IMR-90 (cell line): ENCODE measurements around the gene KLF13. TPM values are rescaled to one million over a fixed set of nuclear protein-coding genes. Genes with fewer than 3 reads are reported as not detected.
A peak's percentile ranks its signal among the peaks of the same experiment; 100 is the strongest.

Experiments
- ATAC-seq: fragments of 200-7000 bp; cut with Tn5 transposase; 2 replicates; pipeline ENCODE4 v1.9.1; 2020; ENCODE audit warnings: low read depth, mild to moderate bottlenecking, moderate library complexity
- BruUV-seq: library from RNA; stranded (reverse); fragments of 400-500 nt; replicated peaks from 2 replicates; lab custom pipeline; 2021; lab: Mats Ljungman, UMichigan
- CTCF ChIA-PET: fragments of 300-600 bp; formaldehyde crosslinking; extraction: SDS; loops from one replicate; lab custom pipeline; 2021; ENCODE audit warnings: antibody characterized with exemption; lab: Yijun Ruan, JAX
- POLR2A ChIA-PET: fragments of 300-600 bp; sonication (Branson Sonifier 250); formaldehyde crosslinking; loops from one replicate; lab custom pipeline; 2022; ENCODE audit warnings: antibody characterized with exemption; ENCODE audit not compliant: unreplicated experiment; lab: Charles Lee
- DNase-seq: peaks from one replicate; pipeline ENCODE4 v3.0.0; 2013
- H2AFZ ChIP-seq: replicated peaks from 2 replicates; pipeline ENCODE3; 2013; ENCODE audit warnings: low read length, mild to moderate bottlenecking; ENCODE audit not compliant: poor library complexity
- H2AK5ac ChIP-seq: 2 replicates; pipeline ENCODE4 v1.6.1; 2013; ENCODE audit warnings: low read depth, low read length, inconsistent platforms
- H2AK9ac ChIP-seq: replicated peaks from 2 replicates; pipeline ENCODE3; 2013; ENCODE audit warnings: mild to moderate bottlenecking, low read depth, low read length, moderate library complexity; ENCODE audit not compliant: poor library complexity
- H2BK120ac ChIP-seq: 2 replicates; pipeline ENCODE4 v1.6.1; 2013; ENCODE audit warnings: low read depth, low read length, inconsistent platforms
- H2BK15ac ChIP-seq: 3 replicates; pipeline ENCODE4 v1.6.1; 2013; ENCODE audit warnings: low read depth, low read length, inconsistent platforms
- H2BK20ac ChIP-seq: 2 replicates; pipeline ENCODE4 v1.6.1; 2013; ENCODE audit warnings: low read depth, mild to moderate bottlenecking, inconsistent platforms, low read length, moderate library complexity
- H2BK5ac ChIP-seq: 2 replicates; pipeline ENCODE4 v1.6.1; 2013; ENCODE audit warnings: mild to moderate bottlenecking, low read depth, low read length, inconsistent platforms; ENCODE audit not compliant: poor library complexity, severe bottlenecking
- H3K14ac ChIP-seq: replicated peaks from 2 replicates; pipeline ENCODE4 v1.6.1; 2013; ENCODE audit warnings: low read depth, low read length, inconsistent platforms
- H3K18ac ChIP-seq: 2 replicates; pipeline ENCODE4 v1.6.1; 2013; ENCODE audit warnings: low read depth, low read length, control low read depth
- H3K23ac ChIP-seq: 2 replicates; pipeline ENCODE4 v1.6.1; 2013; ENCODE audit warnings: low read depth, low read length, inconsistent platforms
- H3K27ac ChIP-seq: 2 replicates; pipeline ENCODE4 v1.5.1; 2013; ENCODE audit warnings: mild to moderate bottlenecking, control low read depth, low read length; ENCODE audit not compliant: insufficient read depth
- H3K27me3 ChIP-seq: 2 replicates; pipeline ENCODE4 v1.6.1; 2013; ENCODE audit warnings: low read length; ENCODE audit not compliant: control insufficient read depth, insufficient read depth
- H3K36me3 ChIP-seq: 2 replicates; pipeline ENCODE4 v1.6.1; 2013; ENCODE audit warnings: low read length, mixed read lengths; ENCODE audit not compliant: control insufficient read depth, insufficient read depth
- H3K4ac ChIP-seq: 2 replicates; pipeline ENCODE4 v1.6.1; 2013; ENCODE audit warnings: low read depth, low read length, inconsistent platforms
- H3K4me1 ChIP-seq: 2 replicates; pipeline ENCODE4 v1.6.1; 2013; ENCODE audit warnings: low read length, mixed read lengths; ENCODE audit not compliant: control insufficient read depth, insufficient read depth
- H3K4me2 ChIP-seq: 2 replicates; pipeline ENCODE4 v1.6.1; 2013; ENCODE audit warnings: low read depth, mild to moderate bottlenecking, control low read depth, low read length, moderate library complexity
- H3K4me3 ChIP-seq: 2 replicates; pipeline ENCODE4 v1.5.1; 2013; ENCODE audit warnings: low read depth, mild to moderate bottlenecking, control low read depth, low read length, moderate library complexity; ENCODE audit not compliant: insufficient read depth
- H3K56ac ChIP-seq: 2 replicates; pipeline ENCODE4 v1.6.1; 2013; ENCODE audit warnings: low read length, inconsistent platforms; ENCODE audit not compliant: insufficient read depth; ENCODE audit errors: extremely low read depth
- H3K79me1 ChIP-seq, 2 experiments: 2 replicates each; pipeline ENCODE4 v1.6.1; 2013; ENCODE audit warnings: low read length in 2 of 2, inconsistent platforms in 1 of 2, low read depth in 1 of 2
- H3K9ac ChIP-seq: 2 replicates; pipeline ENCODE4 v1.6.1; 2013; ENCODE audit warnings: low read depth, low read length, control low read depth
- H3K9me1 ChIP-seq: 2 replicates; pipeline ENCODE4 v1.6.1; 2013; ENCODE audit warnings: low read length, inconsistent platforms; ENCODE audit not compliant: insufficient read depth
- H3K9me3 ChIP-seq: 2 replicates; pipeline ENCODE4 v1.6.1; 2013; ENCODE audit warnings: low read length; ENCODE audit not compliant: control insufficient read depth, insufficient read depth
- H4K20me1 ChIP-seq: 2 replicates; pipeline ENCODE4 v1.6.1; 2013; ENCODE audit warnings: low read length, inconsistent platforms; ENCODE audit not compliant: insufficient read depth
- H4K5ac ChIP-seq: 2 replicates; pipeline ENCODE4 v1.6.1; 2013; ENCODE audit warnings: mild to moderate bottlenecking, low read depth, low read length, control low read depth
- H4K8ac ChIP-seq, 2 experiments: 2 replicates each; pipeline ENCODE4 v1.6.1; 2013; ENCODE audit warnings: low read depth in 2 of 2, low read length in 2 of 2, control low read depth in 1 of 2, inconsistent platforms in 1 of 2
- H4K91ac ChIP-seq: 2 replicates; pipeline ENCODE4 v1.6.1; 2013; ENCODE audit warnings: low read depth, low read length, inconsistent platforms; ENCODE audit not compliant: insufficient read depth
- BHLHE40 ChIP-seq: fragments of 150-350 bp; IDR thresholded peaks from 2 replicates; pipeline ENCODE4 v1.6.1; 2016; ENCODE audit warnings: mild to moderate bottlenecking, low read depth, low read length
- MAZ ChIP-seq: IDR thresholded peaks from 2 replicates; pipeline ENCODE4 v1.6.1; 2012; ENCODE audit warnings: low read depth, mild to moderate bottlenecking, low read length, improper control_type of control experiment, moderate library complexity, borderline replicate concordance
- RAD21 ChIP-seq: IDR thresholded peaks from 2 replicates; pipeline ENCODE4 v1.6.1; 2012; ENCODE audit warnings: low read length, improper control_type of control experiment
- WGBS, 2 experiments: methylation state at CpG; one replicate each; pipeline versions ENCODE4 v1.1.5 to v1.1.7; 2013; ENCODE audit warnings: missing lambda C conversion rate in 2 of 2; ENCODE audit not compliant: insufficient read length in 1 of 2; ENCODE audit errors: extremely low coverage in 2 of 2; 5-methylcytosine and 5-hydroxymethylcytosine counted together
- dilution Hi-C: fragments of 300-500 bp; cut with HindIII; formaldehyde crosslinking; loops from one replicate; pipeline ENCODE4 v1.14.3; 2018; ENCODE audit warnings: low sequenced_read_pairs; ENCODE audit not compliant: unreplicated experiment
- in situ Hi-C: fragments of 300-500 bp; cut with MboI; formaldehyde crosslinking; loops from 3 replicates; pipeline ENCODE4 v1.14.3; 2019; ENCODE audit warnings: low sequenced_read_pairs, inconsistent platforms, mixed read lengths
- intact Hi-C: fragments of 100-400 bp; cut with micrococcal nuclease; formaldehyde crosslinking; loops from 2 replicates; pipeline ENCODE4 v1.10.0; 2022
- polyA plus RNA-seq, 3 experiments: library from polyadenylated mRNA; depleted of rRNA; stranded (reverse); fragments of >200 nt; gene quantifications; 2 replicates each; pipeline ENCODE4 v1.2.3, GENCODE V29; 2012; ENCODE audit warnings: low replicate concordance in 1 of 3
- total RNA-seq: library from RNA; depleted of rRNA; stranded (reverse); fragments of >200 nt; gene quantifications from 2 replicates; pipeline ENCODE4 v1.2.3, GENCODE V29; 2012

Gene KLF13
- total and polyA plus RNA-seq, 2 of the 4 experiments (the other 2 are of a cell fraction) = 9.5 to 10.6 TPM

GRCh38 chr15:31396881-31397560, 70.4 kb downstream of the KLF13 start:
- dilution Hi-C loops = no loop called here
- TF ChIP-seq BHLHE40 (no peak), RAD21 (no peak), MAZ (peak; percentile 12; the same call in 1 of the 2 replicates)
- Histone ChIP-seq H3K9me3 (no peaks in the 10 kb centered on the region), H2AK5ac (0 out of 2 replicates have a peak overlapping the region, but pooled peaks have one; percentile 50), H2BK20ac (no peak overlapping the region; the same call in 1 of the 2 replicates), H3K79me1 (no peaks in the 10 kb centered on the region), H3K27me3 (no peaks in the 10 kb centered on the region), H4K8ac (peak overlapping the region; percentile 75 to 85; a peak in 2 of 4 replicates), H3K23ac (no peak overlapping the region), H2AK9ac (no peak overlapping the region), H3K18ac (no peak overlapping the region), H3K4ac (peak overlapping the region; percentile 64; the same call in 1 of the 2 replicates), H2BK5ac (no peak overlapping the region), H3K27ac (no peak overlapping the region), H3K36me3 (no peaks in the 10 kb centered on the region), H3K9ac (no peak overlapping the region), H2BK120ac (peak overlapping the region; percentile 64), H2AFZ (peak overlapping the region; percentile 86), H3K56ac (no peak overlapping the region), H3K9me1 (peaks cover 14% of the 10 kb centered on the region; the same call in 1 of the 2 replicates), H4K5ac (no peak overlapping the region), H3K4me2 (no peak overlapping the region), H3K4me1 (peaks cover 3% of the 10 kb centered on the region; the same call in 1 of the 2 replicates), H2BK15ac (no peak overlapping the region), H3K4me3 (no peak overlapping the region), H3K14ac (no peak overlapping the region), H4K20me1 (no peaks in the 10 kb centered on the region), H4K91ac (peak overlapping the region; percentile 64)
- in situ Hi-C loops = no loop called here
- ATAC-seq (peak; percentile 49), DNase-seq (peak; percentile 26)
- ChIA-PET CTCF (no interaction called here), POLR2A (no interaction called here)
- intact Hi-C loops = no loop called here
- BruUV-seq = no TSS peak
- 100% methylated on average over 1 of the region's 27 CpGs; no CpG with 5 or more reads in 1 of the 2 experiments for WGBS, 2 experiments
